Osteoblast (primary cell): ENCODE data around the gene RAP1GDS1. TPM values are rescaled to one million over a fixed set of nuclear protein-coding genes. Genes with fewer than 3 reads are reported as not detected.
"Not testable (repeated sequence)": the region's sequence is repeated elsewhere in the genome, so short reads cannot be mapped to it uniquely, and the experiment has no call there.

Experiments used
- DNase-seq: peaks from one replicate; pipeline ENCODE4 v3.0.0; 2011; ENCODE audit warnings: low spot score, mixed read lengths; ENCODE audit not compliant: insufficient read length; ENCODE audit errors: missing footprints
- H2AFZ ChIP-seq: 2 replicates; pipeline ENCODE4 v1.6.0; 2011; ENCODE audit warnings: mild to moderate bottlenecking, low read length
- H3K27ac ChIP-seq: 2 replicates; pipeline ENCODE4 v1.5.1; 2011; ENCODE audit warnings: mild to moderate bottlenecking, low read depth, low read length, moderate library complexity
- H3K27me3 ChIP-seq: 2 replicates; pipeline ENCODE4 v1.6.0; 2012; ENCODE audit warnings: mild to moderate bottlenecking, control low read depth, inconsistent platforms, low read length, moderate library complexity; ENCODE audit not compliant: insufficient read depth
- H3K36me3 ChIP-seq: 2 replicates; pipeline ENCODE4 v1.5.1; 2011; ENCODE audit warnings: mild to moderate bottlenecking, low read length, control low read depth, moderate library complexity; ENCODE audit not compliant: insufficient read depth
- H3K4me1 ChIP-seq: 2 replicates; pipeline ENCODE4 v1.5.1; 2011; ENCODE audit warnings: mild to moderate bottlenecking, low read length, control low read depth, moderate library complexity; ENCODE audit not compliant: insufficient read depth
- H3K4me2 ChIP-seq: 2 replicates; pipeline ENCODE4 v1.6.0; 2011; ENCODE audit warnings: mild to moderate bottlenecking, low read length; ENCODE audit not compliant: insufficient read depth
- H3K4me3 ChIP-seq: fragments of 200-600 bp; sonication (generic); 3 replicates; pipeline ENCODE4 v1.5.1; 2012; ENCODE audit warnings: mild to moderate bottlenecking, low read length, inconsistent platforms; ENCODE audit not compliant: insufficient read depth
- H3K79me2 ChIP-seq: 2 replicates; pipeline ENCODE4 v1.6.0; 2012; ENCODE audit warnings: mild to moderate bottlenecking, low read length, control low read depth, inconsistent platforms; ENCODE audit not compliant: insufficient read depth
- H3K9me3 ChIP-seq: 2 replicates; pipeline ENCODE4 v1.5.1; 2011; ENCODE audit warnings: low read depth, low read length, control low read depth
- H4K20me1 ChIP-seq: 2 replicates; pipeline ENCODE4 v1.6.0; 2012; ENCODE audit warnings: mild to moderate bottlenecking, low read length, control low read depth; ENCODE audit not compliant: insufficient read depth
- total RNA-seq: library from RNA; depleted of rRNA; stranded (reverse); fragments of >200 nt; gene quantifications from 2 replicates; pipeline ENCODE4 v1.2.3, GENCODE V29; 2012
- TF ChIP-seq, protein P1 (sequence below): IDR thresholded peaks from 2 replicates; pipeline ENCODE4 v1.5.1; 2011; ENCODE audit warnings: mild to moderate bottlenecking, low read depth, low read length, moderate library complexity; ENCODE audit errors: extremely low read depth

RAP1GDS1 gene
- total RNA-seq, 1 donor = 60.1 TPM

DNA sequence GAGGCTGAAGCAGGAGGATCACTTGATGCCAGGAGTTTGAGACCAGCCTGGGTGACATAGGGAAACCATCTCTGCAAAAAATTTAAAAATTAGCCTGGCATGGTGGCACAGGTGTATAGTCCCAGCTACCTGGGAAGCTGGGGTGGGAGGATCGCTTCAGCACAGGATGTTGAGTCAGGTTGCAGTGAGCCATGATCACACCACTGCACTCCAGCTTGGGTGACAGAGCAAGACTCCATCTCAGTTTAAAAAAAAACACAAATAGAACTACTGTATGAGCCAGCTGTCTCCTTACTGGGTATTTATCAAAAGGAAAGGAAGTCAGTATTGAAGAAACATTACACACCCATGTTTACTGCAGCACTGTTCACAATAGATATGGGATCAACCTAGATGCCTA lies 138.7 kb downstream of the RAP1GDS1 start:
- Histone ChIP-seq H3K4me2 (no peak overlapping the region), H4K20me1 (no peaks in the 10 kb centered on the region), H3K79me2 (no peaks in the 10 kb centered on the region), H3K27me3 (no peaks in the 10 kb centered on the region), H3K27ac (no peak overlapping the region), H3K4me3 (no peak overlapping the region), H3K4me1 (no peaks in the 10 kb centered on the region), H3K36me3 (no peaks in the 10 kb centered on the region), H2AFZ (no peak overlapping the region), H3K9me3 (no peaks in the 10 kb centered on the region)
- TF ChIP-seq, protein P1, sequence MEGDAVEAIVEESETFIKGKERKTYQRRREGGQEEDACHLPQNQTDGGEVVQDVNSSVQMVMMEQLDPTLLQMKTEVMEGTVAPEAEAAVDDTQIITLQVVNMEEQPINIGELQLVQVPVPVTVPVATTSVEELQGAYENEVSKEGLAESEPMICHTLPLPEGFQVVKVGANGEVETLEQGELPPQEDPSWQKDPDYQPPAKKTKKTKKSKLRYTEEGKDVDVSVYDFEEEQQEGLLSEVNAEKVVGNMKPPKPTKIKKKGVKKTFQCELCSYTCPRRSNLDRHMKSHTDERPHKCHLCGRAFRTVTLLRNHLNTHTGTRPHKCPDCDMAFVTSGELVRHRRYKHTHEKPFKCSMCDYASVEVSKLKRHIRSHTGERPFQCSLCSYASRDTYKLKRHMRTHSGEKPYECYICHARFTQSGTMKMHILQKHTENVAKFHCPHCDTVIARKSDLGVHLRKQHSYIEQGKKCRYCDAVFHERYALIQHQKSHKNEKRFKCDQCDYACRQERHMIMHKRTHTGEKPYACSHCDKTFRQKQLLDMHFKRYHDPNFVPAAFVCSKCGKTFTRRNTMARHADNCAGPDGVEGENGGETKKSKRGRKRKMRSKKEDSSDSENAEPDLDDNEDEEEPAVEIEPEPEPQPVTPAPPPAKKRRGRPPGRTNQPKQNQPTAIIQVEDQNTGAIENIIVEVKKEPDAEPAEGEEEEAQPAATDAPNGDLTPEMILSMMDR = no peak
- DNase-seq = no peak

DNA sequence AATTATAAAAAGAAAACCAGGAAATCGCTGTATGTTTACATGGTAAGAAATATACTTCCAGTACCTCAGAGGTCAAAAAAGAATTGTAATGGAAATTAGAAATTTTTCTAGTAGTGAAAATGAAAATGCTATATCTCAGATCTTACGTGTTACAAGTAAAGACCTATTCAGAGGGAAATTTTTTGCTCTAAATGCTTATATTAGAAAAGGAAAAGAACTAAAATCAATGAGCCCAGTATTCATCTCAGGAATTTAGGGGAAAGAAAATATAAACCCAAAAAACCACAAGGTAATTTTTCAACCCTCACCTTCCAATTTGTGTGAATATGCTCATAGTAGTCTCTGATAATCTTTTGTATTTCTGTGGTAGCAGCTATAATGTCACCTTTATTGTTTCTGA lies 145.6 kb downstream of the RAP1GDS1 start:
- Histone ChIP-seq H3K9me3 (no peaks in the 10 kb centered on the region), H3K27ac (no peak overlapping the region), H3K36me3 (no peaks in the 10 kb centered on the region), H3K27me3 (no peaks in the 10 kb centered on the region), H2AFZ (no peak overlapping the region), H4K20me1 (no peaks in the 10 kb centered on the region), H3K4me2 (no peak overlapping the region), H3K4me1 (no peaks in the 10 kb centered on the region), H3K79me2 (no peaks in the 10 kb centered on the region), H3K4me3 (no peak overlapping the region)
- DNase-seq = no peak
- TF ChIP-seq, protein P1 = no peak

- H2AFZ ChIP-seq = no peak overlapping the region
- H4K20me1 ChIP-seq = no peaks in the 10 kb centered on the region
- DNase-seq = no peak
- no peak overlapping the region for H3K4me2 ChIP-seq
- no peak overlapping the region for H3K4me3 ChIP-seq
- H3K27ac ChIP-seq = no peak overlapping the region
- TF ChIP-seq, protein P1 = no peak
- no peaks in the 10 kb centered on the region for H3K4me1 ChIP-seq
- no peaks in the 10 kb centered on the region for H3K79me2 ChIP-seq
- H3K9me3 ChIP-seq = no peaks in the 10 kb centered on the region
- no peaks in the 10 kb centered on the region for H3K27me3 ChIP-seq
- no peaks in the 10 kb centered on the region for H3K36me3 ChIP-seq
Observed at GRCh38 chr4:98411731-98412130, 150.5 kb downstream of the RAP1GDS1 start.

GRCh38 chr4:98416844-98417243 lies 155.7 kb downstream of the RAP1GDS1 start:
- H2AFZ ChIP-seq = no peak overlapping the region
- no peak for DNase-seq
- no peaks in the 10 kb centered on the region for H3K9me3 ChIP-seq
- peaks cover 11% of the 10 kb centered on the region for H3K4me1 ChIP-seq
- peaks cover 14% of the 10 kb centered on the region for H3K36me3 ChIP-seq
- TF ChIP-seq, protein P1 = no peak
- H3K4me2 ChIP-seq = no peak overlapping the region
- no peaks in the 10 kb centered on the region for H3K79me2 ChIP-seq
- H4K20me1 ChIP-seq = no peaks in the 10 kb centered on the region
- no peaks in the 10 kb centered on the region for H3K27me3 ChIP-seq
- no peak overlapping the region for H3K27ac ChIP-seq
- no peak overlapping the region for H3K4me3 ChIP-seq

GRCh38 chr4:98420151-98420550 lies 159.0 kb downstream of the RAP1GDS1 start:
- peak overlapping the region; percentile 22 for H3K27ac ChIP-seq

More at GRCh38 chr4:98420151-98420550, 159.0 kb downstream of the RAP1GDS1 start:
- not testable (repeated sequence) for H3K79me2 ChIP-seq, H3K4me2 ChIP-seq, H3K9me3 ChIP-seq, DNase-seq, H4K20me1 ChIP-seq, H2AFZ ChIP-seq, H3K27me3 ChIP-seq, H3K4me3 ChIP-seq
- Histone ChIP-seq H3K4me1 (peaks cover 11% of the 10 kb centered on the region), H3K36me3 (peaks cover 24% of the 10 kb centered on the region)
